GM06990 (cell line): ENCODE measurements around the gene NIPBL.

Source experiments
- DNase-seq: peaks from one replicate; pipeline ENCODE4 v3.0.0-alpha.2; 2011; ENCODE audit not compliant: insufficient read length; ENCODE audit errors: extremely low read depth
- H3K27me3 ChIP-seq: replicated peaks from 2 replicates; pipeline ENCODE4 v1.6.0; 2011; ENCODE audit warnings: low read length; ENCODE audit not compliant: control insufficient read depth, insufficient read depth
- H3K36me3 ChIP-seq: 2 replicates; pipeline ENCODE4 v1.5.1; 2011; ENCODE audit warnings: low read length; ENCODE audit not compliant: control insufficient read depth, insufficient read depth
- H3K4me3 ChIP-seq: replicated peaks from 2 replicates; pipeline ENCODE4 v1.5.1; 2011; ENCODE audit warnings: low read depth, mild to moderate bottlenecking, control low read depth, low read length
- CTCF ChIP-seq: IDR thresholded peaks from 2 replicates; pipeline ENCODE4 v1.5.1; 2011; ENCODE audit warnings: low read length, control low read depth, mild to moderate bottlenecking, inconsistent platforms; ENCODE audit not compliant: insufficient read depth, poor library complexity, severe bottlenecking

The NIPBL gene

GRCh38 chr5:36958612-36959011, 82.0 kb downstream of the NIPBL start:
- Histone ChIP-seq H3K36me3 (peaks cover 2% of the 10 kb centered on the region), H3K4me3 (no peak overlapping the region), H3K27me3 (no peaks in the 10 kb centered on the region)
- TF ChIP-seq CTCF, result no peak
- no peak for DNase-seq

DNA sequence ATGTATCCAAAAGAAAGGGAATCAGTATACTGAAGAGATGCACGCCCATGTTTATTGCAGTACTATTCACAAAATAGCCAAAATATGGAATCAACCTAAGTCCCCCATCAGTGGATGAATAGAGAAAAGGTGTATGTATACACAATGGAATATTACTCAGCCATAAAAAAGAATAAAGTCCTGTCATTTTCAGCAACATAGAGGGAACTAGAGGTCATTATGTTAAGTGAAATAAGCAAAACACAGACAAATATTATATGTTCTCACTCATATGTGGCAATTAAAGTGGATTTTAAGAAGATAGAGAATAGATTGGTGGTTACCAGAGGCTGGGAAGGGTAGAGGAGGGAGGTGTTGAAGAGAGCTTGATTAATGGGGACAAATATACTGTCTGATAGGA, 88.6 kb downstream of the NIPBL start:
- no peak for DNase-seq
- Histone ChIP-seq H3K36me3 (peaks cover 2% of the 10 kb centered on the region), H3K27me3 (no peaks in the 10 kb centered on the region), H3K4me3 (no peak overlapping the region)
- no peak for TF ChIP-seq CTCF

GRCh38 chr5:36969700-36970395, 93.3 kb downstream of the NIPBL start:
- Histone ChIP-seq H3K4me3 (no peak overlapping the region), H3K27me3 (no peaks in the 10 kb centered on the region), H3K36me3 (peaks cover 1% of the 10 kb centered on the region; the same call in 1 of the 2 replicates)
- DNase-seq, result no peak
- TF ChIP-seq CTCF, result no peak

DNA sequence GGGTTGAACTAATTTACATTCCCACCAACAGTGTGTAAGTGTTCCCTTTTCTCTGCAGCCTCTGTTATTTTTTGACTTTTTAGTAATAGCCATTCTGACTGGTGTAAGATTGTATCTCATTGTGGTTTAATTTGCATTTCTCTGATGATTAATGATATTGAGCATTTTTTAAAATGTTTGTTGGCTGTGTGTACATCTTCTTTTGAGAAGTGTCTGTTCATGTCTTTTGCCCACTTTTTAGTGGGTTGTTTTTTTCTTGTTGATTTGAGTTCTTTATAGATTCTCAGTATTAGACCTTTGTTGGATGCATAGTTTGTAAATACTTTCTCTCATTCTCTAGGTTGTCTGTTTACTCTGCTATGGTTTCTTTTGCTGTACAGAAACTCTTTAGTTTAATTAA, 101.6 kb downstream of the NIPBL start:
- Histone ChIP-seq H3K36me3 (peaks cover 6% of the 10 kb centered on the region), H3K4me3 (no peak overlapping the region), H3K27me3 (no peaks in the 10 kb centered on the region)
- no peak for TF ChIP-seq CTCF
- DNase-seq, result no peak

GRCh38 chr5:36982146-36982545, 105.6 kb downstream of the NIPBL start:
- Histone ChIP-seq H3K4me3 (no peak overlapping the region), H3K27me3 (no peaks in the 10 kb centered on the region), H3K36me3 (no peaks in the 10 kb centered on the region; the same call in 1 of the 2 replicates)
- TF ChIP-seq CTCF, result no peak
- DNase-seq, result no peak

DNA sequence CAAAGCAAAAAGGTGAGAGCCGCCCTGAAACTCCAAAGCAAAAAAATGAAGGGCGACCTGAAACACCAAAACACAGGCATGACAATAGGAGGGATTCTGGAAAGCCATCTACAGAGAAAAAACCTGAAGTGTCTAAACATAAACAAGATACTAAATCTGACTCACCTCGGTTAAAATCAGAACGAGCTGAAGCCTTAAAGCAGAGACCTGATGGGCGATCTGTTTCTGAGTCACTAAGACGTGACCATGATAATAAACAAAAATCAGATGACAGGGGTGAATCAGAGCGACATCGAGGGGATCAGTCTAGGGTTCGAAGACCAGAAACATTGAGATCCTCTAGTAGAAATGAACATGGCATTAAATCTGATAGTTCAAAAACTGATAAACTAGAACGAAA, 108.8 kb downstream of the NIPBL start:
- DNase-seq, result no peak
- H3K27me3 ChIP-seq, result no peaks in the 10 kb centered on the region
- H3K4me3 ChIP-seq, result no peak overlapping the region
- TF ChIP-seq CTCF, result no peak
- H3K36me3 ChIP-seq, result no peaks in the 10 kb centered on the region; the same call in 1 of the 2 replicates
